KG1 (cell line): ENCODE data around the gene KIF16B.

Experiments used
- DNase-seq: peaks from one replicate; lab custom pipeline; 2025; lab: John Stamatoyannopoulos, UW

KIF16B gene

DNA sequence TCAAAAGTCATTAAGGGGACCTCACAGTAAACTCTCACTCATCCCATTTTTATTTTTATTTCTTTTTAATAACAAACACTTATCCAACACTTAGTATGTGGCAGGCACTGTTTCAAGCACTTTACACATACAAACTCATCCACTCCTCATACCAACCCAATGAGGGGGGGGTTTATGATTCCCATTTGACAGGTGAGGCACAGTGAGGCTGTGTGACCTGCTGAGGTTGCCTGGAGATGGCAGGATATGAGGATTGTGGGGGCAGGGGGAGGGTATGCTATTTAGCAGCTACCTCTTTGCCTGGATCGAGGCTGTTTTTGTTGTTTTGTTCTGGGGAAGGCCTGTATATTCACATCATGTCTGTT lies 219.8 kb downstream of the KIF16B start:
- DNase-seq: no peak

DNA sequence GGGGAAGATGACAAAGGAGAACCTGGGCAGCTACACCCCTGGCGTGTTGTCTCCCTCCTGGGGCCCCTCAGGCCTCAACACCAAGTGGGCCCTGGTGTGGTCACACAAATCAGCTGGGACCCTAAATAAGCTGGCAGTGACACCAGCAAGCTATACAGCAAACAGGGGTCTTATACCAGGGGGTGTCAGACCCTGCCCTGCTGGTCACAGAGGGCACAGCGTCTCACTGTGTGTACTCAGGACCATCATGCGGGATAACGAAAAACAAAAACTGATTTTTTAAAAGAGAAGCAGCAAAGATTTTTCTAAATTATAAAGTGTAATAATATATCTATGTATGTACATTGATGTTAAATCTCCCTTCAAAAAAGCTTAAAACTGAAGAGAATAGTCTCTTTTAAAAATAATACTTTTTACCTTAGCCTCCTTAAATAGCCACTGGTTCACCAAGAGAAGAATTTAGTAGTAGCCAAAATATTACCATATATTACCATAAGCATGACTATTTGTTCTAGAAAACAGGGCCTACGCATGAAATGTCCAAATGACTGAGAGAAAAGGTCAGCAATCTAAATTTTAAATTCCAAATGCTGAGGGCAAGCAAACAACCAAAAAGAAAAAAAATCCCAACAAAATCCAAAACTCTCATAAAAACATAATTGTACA lies 220.4 kb downstream of the KIF16B start:
- no peak for DNase-seq

DNA sequence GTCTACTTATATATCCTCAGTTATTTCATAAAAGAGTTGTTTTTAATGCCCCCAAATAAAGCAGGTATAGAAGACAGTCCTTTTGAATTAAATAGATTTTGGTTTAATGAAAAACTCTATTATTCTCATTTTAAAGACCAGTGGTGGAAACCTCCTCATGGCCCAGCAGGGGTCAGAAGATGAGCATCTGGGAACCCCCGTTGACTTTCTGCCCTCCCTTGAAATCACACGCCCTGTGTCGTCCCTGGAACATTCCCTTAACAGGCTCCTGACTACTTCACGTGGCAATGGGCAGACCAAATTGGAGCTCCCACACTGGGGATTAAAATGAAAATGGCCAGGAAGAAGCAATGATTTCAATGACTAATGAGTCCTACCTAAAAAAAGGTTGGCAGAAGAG lies 220.9 kb downstream of the KIF16B start:
- no peak for DNase-seq

DNA sequence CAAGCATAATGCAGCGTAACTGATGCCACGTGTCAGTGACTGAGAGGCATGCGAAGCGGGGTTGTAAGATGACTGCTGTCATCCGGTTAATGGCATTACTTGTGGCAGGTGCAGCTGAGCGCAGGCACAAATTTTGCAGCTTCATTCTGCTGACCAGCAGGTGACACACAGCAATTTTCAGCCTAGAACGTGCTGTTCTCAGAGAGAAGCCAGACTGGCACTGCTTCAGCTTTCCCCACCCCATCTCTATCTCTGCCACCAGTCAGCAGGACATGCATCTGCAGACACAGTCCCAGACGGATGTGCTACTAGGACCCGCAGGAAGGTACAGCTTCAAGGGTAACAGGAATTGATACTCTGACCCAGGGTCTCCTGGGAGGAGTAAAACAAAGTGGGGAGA lies 221.8 kb downstream of the KIF16B start:
- DNase-seq: no peak

GRCh38 chr20:16350465-16350864 lies 222.8 kb downstream of the KIF16B start:
- no peak for DNase-seq

GRCh38 chr20:16349523-16350260 lies 223.6 kb downstream of the KIF16B start:
- no peak for DNase-seq

- no peak for DNase-seq
Observed at GRCh38 chr20:16346956-16347355, 226.3 kb downstream of the KIF16B start.

GRCh38 chr20:16337707-16338106 lies 235.5 kb downstream of the KIF16B start:
- no peak for DNase-seq

DNA sequence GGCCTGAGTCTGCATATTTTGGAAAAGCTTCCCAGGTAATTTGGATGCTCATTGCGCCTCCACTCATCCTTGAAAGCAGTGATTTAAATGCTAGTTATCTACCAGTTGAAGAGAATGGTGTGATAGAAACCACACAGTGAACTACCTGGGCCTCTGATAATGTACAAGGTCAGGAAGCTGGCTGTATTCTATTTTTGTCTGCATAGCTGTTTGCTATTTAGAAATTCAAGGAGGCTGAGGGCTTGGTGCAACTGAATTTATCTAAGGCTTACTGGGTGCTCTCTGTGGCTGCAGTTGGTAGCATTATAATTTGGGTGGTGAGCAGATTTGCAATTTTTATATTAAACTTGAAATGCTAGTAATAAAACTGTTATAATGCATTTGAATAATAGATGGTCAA lies 245.6 kb downstream of the KIF16B start:
- no peak for DNase-seq

- DNase-seq: no peak
Observed at GRCh38 chr20:16321291-16321690, 252.0 kb downstream of the KIF16B start.

GRCh38 chr20:16317445-16318362 lies 255.5 kb downstream of the KIF16B start:
- DNase-seq: no peak

DNA sequence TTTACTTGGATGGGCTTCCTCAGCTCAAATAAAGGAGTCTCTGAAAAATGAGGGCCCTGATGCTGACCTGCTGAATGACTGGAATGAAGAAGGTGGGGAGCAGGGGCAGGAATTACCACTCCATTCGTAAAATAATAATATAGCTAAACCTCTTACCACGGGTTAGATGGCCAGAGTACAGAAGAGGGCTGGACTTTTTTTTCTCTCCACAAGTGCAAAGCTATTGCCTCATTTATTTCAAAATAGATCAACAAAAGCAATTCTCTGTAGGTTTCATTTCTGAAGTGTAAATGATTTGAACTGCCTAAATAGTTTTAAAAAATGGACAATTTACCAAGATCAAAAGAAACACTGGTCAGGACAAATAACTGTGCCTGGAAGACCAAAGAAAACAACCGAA lies 256.7 kb downstream of the KIF16B start:
- no peak for DNase-seq

DNA sequence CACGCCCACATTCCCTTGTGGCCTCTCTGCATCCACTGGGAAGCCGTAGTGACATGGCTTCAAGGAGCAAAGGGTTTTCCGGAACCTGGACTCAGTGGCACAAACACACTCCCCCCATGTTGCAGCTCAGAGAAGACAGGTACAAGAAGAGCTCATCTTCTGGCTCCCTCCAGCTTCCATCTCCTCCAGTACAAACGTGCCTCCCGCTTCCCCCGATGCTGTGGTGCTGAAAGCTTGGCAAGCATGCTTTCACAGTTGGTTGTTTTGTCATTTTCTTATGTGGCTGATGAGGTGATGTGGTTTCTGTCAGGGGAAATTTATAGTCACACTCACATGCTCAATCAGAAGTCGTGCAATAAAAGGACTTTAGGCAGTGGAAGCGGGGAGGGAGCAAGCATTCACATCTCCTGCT lies 258.5 kb downstream of the KIF16B start:
- no peak for DNase-seq

DNA sequence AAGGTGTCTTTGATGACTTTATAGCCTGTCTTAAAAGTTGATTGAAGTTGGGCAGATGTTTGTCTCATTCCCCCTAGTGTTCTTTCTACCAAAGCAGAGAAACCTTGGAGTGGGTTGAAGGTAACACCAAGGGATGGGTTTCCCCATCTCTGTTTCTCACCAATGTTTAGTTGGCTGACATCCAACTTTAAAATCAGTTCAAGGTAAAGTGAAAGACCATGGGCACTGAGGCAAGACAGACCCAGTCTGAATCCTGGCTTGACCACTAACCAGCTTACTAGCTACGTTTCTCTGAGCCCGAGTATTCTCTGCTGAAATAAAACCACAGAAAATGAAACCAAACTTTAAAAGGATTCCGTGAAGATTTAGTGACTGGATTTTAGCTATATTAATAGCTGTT lies 258.9 kb downstream of the KIF16B start:
- no peak for DNase-seq

DNA sequence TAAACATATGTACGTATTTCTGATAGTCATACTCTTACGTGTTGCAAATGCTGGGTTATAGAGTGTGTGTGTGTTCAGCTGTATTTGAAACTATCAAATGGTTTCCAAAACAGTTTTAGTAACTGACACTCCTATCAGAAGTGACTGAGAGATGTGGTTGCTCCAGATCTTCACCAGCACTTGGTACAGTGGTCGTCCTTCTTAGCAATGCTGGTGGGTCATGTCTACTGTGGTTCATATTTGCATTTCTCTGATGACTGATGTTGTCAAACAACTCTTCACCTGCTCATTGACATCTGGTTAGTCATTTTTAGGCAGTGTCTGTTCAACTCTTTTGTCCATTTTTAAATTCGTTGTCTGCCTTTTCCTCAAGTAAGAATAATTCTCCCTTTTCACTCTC lies 259.3 kb downstream of the KIF16B start:
- no peak for DNase-seq

GRCh38 chr20:16312998-16313397 lies 260.2 kb downstream of the KIF16B start:
- no peak for DNase-seq

- no peak for DNase-seq
Observed at GRCh38 chr20:16311756-16312155, 261.5 kb downstream of the KIF16B start.

DNA sequence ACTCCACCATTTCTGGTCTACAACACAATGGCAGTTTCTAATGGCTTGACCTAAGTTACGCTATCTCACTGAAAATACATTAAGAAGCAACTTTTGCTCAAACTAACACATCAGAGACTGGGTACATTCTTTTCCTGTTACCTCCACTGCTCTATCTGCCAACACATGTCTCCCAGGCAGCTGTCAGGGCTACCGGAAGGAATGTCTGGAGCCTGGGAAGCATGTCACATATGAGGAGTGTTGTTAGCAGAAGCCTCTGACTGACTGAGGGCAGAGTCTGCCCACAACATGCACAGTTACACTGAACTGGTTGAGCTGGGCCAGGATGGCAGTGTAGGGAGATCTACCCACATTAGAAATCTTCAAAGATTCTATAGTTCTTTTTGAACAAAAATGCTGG lies 264.5 kb downstream of the KIF16B start:
- DNase-seq: no peak

DNA sequence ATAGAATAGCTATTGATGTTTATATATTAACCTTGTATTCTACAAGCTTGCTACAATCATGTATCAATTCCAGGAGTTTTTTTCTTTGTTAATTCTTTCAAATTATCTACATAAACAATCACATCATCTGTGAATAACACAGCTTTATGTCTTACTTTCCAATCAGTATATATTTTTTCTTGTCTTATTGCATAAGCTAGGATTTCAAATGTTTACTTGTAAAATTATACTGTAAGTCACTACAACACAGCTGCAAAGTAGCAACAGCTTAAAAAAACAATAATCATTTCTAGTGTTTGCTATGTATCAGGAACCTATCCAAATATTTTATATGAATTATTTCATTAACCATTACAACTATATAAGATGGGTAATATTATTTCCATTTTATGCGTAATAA lies 270.4 kb downstream of the KIF16B start:
- DNase-seq: no peak

GRCh38 chr20:16301986-16302385 lies 271.3 kb downstream of the KIF16B start:
- no peak for DNase-seq

GRCh38 chr20:16299897-16300296 lies 273.4 kb downstream of the KIF16B start:
- no peak for DNase-seq

DNA sequence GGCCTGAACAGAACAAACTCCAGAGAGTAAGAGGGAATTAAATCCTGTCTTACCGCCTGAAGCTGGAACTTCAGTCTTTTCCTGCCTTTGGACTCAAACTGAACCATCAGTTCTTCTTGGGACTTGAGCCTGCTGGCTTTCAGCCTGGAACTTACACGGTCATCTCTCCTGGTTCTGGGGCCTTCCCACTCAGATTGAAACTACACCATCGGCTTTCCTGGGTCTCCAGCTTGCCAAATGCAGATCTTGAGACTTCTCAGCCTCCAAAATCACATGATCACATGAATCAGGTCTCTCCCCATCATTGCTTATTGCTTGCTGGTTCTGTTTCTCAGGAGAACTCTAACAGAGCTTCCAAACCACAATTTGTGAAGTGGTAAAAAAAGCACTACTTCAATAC lies 276.3 kb downstream of the KIF16B start:
- no peak for DNase-seq

DNA sequence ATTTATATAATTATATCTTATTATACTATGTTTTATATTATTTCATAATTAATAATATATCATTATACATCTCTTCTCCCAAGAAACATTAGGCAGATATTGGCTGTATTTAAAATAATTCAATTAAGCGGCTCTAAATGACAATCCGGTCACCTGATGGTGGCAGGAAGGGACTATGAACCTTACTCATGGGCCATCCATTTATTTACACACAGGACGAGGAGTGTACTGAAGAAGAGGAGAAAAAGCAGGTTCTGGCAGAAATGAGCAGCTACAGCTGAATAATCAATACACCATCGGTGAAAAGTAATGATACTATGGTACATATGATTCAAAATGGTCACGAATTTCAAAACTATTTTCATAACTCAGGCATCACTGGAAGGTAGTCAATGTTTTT lies 277.7 kb downstream of the KIF16B start:
- DNase-seq: no peak
